HCT116 (cell line): ENCODE results near the gene LYL1. TPM values are rescaled to one million over a fixed set of nuclear protein-coding genes. Genes with fewer than 3 reads are reported as not detected.

Experiments used
- ATAC-seq: fragments of 200-7000 bp; cut with Tn5 transposase; 2 replicates; pipeline ENCODE4 v1.9.1; 2020; ENCODE audit warnings: mild to moderate bottlenecking, moderate library complexity
- BruUV-seq: library from RNA; stranded (reverse); fragments of 400-500 nt; replicated peaks from 2 replicates; lab custom pipeline; 2021; lab: Mats Ljungman, UMichigan
- CTCF ChIA-PET: fragments of 300-600 bp; sonication (Branson Sonifier 250); formaldehyde crosslinking; loops from one replicate; lab custom pipeline; 2021; ENCODE audit warnings: antibody characterized with exemption; lab: Charles Lee
- POLR2A ChIA-PET: fragments of 300-600, 350-600 bp; sonication (Branson Sonifier 250); formaldehyde crosslinking; loops from one replicate; lab custom pipeline; 2021; ENCODE audit warnings: antibody characterized with exemption; lab: Charles Lee
- RAD21 ChIA-PET, 2 experiments: fragments of 300-600 bp; sonication (Branson Sonifier 250); formaldehyde crosslinking; loops; one replicate each; lab custom pipeline; 2023; ENCODE audit warnings: low total read pairs in 2 of 2; ENCODE audit not compliant: uncharacterized antibody in 2 of 2, unreplicated experiment in 2 of 2, low non-redundant PET in 1 of 2; lab: Charles Lee
- DNase-seq: peaks from one replicate; pipeline ENCODE4 v3.0.0-alpha.2; 2010; ENCODE audit warnings: low read depth, low spot score
- H2AFZ ChIP-seq: fragments of 200-600 bp; shearing (Covaris generic), sonication (generic); 2 replicates; pipeline ENCODE4 v1.6.1; 2017; ENCODE audit warnings: low read depth, mixed run types, mixed read lengths, antibody characterized with exemption, low read length; ENCODE audit not compliant: poor library complexity, severe bottlenecking
- H3K27ac ChIP-seq: 2 replicates; pipeline ENCODE4 v1.5.1; 2012; ENCODE audit warnings: low read depth, low read length
- H3K27me3 ChIP-seq: fragments of 200-600 bp; sonication (generic); 2 replicates; pipeline ENCODE4 v1.6.1; 2016; ENCODE audit warnings: mixed run types, low read length, mixed read lengths; ENCODE audit not compliant: insufficient read depth
- H3K36me3 ChIP-seq, 2 experiments: fragments of 200-500 bp in 1 of 2; fragments of 200-600 bp in 1 of 2; sonication (Bioruptor generic) in 1 of 2; sonication (generic) in 1 of 2; 2 replicates each; pipeline versions ENCODE4 v1.5.1 to v1.6.1; 2014 to 2016; ENCODE audit warnings: low read length in 2 of 2, inconsistent platforms in 1 of 2, mixed read lengths in 1 of 2, mixed run types in 1 of 2; ENCODE audit not compliant: insufficient read depth in 2 of 2, control insufficient read depth in 1 of 2
- H3K4me1 ChIP-seq, 2 experiments: fragments of 200-600 bp in 1 of 2; sonication (generic) in 1 of 2; 2 replicates each; pipeline versions ENCODE4 v1.5.1 to v1.6.1; 2012 to 2017; ENCODE audit warnings: low read length in 2 of 2, inconsistent platforms in 1 of 2, mild to moderate bottlenecking in 1 of 2, mixed read lengths in 1 of 2, mixed run types in 1 of 2, moderate library complexity in 1 of 2; ENCODE audit not compliant: insufficient read depth in 2 of 2, control insufficient read depth in 1 of 2
- H3K4me2 ChIP-seq: fragments of 200-600 bp; sonication (generic); 2 replicates; pipeline ENCODE4 v1.6.1; 2017; ENCODE audit warnings: mixed run types, low read length, mixed read lengths
- H3K4me3 ChIP-seq, 2 experiments: fragments of 200-600 bp in 1 of 2; sonication (generic) in 1 of 2; replicated peaks in 1 of 2; 2 replicates each; pipeline ENCODE4 v1.5.1; 2011 to 2016; ENCODE audit warnings: low read length in 2 of 2, control low read depth in 1 of 2, low read depth in 1 of 2, mild to moderate bottlenecking in 1 of 2, mixed read lengths in 1 of 2, mixed run types in 1 of 2
- H3K79me2 ChIP-seq: fragments of 200-600 bp; sonication (generic); 2 replicates; pipeline ENCODE4 v1.6.1; 2017; ENCODE audit warnings: mild to moderate bottlenecking, mixed run types, low read length, moderate library complexity, mixed read lengths; ENCODE audit not compliant: insufficient read depth
- H3K9ac ChIP-seq: fragments of 200-600 bp; sonication (generic); 2 replicates; pipeline ENCODE4 v1.6.1; 2016; ENCODE audit warnings: low read length, mixed read lengths
- H3K9me2 ChIP-seq: fragments of 200-600 bp; sonication (generic), shearing (Covaris generic); 2 replicates; pipeline ENCODE4 v1.6.1; 2017; ENCODE audit warnings: mixed run types, mild to moderate bottlenecking, moderate library complexity; ENCODE audit not compliant: insufficient read depth
- H3K9me3 ChIP-seq, 2 experiments: fragments of 200-500 bp in 1 of 2; fragments of 200-600 bp in 1 of 2; sonication (Bioruptor generic) in 1 of 2; sonication (generic) in 1 of 2; 2 replicates each; pipeline ENCODE4 v1.6.1; 2014 to 2017; ENCODE audit warnings: low read length in 2 of 2, mixed read lengths in 2 of 2, inconsistent platforms in 1 of 2, low read depth in 1 of 2, mild to moderate bottlenecking in 1 of 2, mixed run types in 1 of 2, moderate library complexity in 1 of 2; ENCODE audit not compliant: control insufficient read depth in 1 of 2, insufficient read depth in 1 of 2
- H4K20me1 ChIP-seq: fragments of 200-600 bp; sonication (generic), shearing (Covaris generic); 2 replicates; pipeline ENCODE4 v1.6.1; 2017; ENCODE audit warnings: mixed run types, mild to moderate bottlenecking, moderate library complexity; ENCODE audit not compliant: insufficient read depth
- ATF3 ChIP-seq: IDR thresholded peaks from 2 replicates; pipeline ENCODE4 v1.6.1; 2012
- CBX3 ChIP-seq: IDR thresholded peaks from 2 replicates; pipeline ENCODE4 v1.6.1; 2012; ENCODE audit warnings: low read depth
- CEBPB ChIP-seq: IDR thresholded peaks from 2 replicates; pipeline ENCODE4 v1.6.1; 2012; ENCODE audit warnings: low read depth
- CTCF ChIP-seq, 3 experiments: fragments of 200-600 bp in 1 of 3; sonication (generic) in 1 of 3; IDR thresholded peaks in 2 of 3; conservative IDR thresholded peaks in 1 of 3; 2 replicates each; pipeline ENCODE4 v1.5.1; 2012 to 2017; ENCODE audit warnings: low read depth in 2 of 3, low read length in 2 of 3, antibody characterized with exemption in 1 of 3, borderline replicate concordance in 1 of 3, control low read depth in 1 of 3, mild to moderate bottlenecking in 1 of 3, mixed read lengths in 1 of 3, mixed run types in 1 of 3, moderate library complexity in 1 of 3; ENCODE audit not compliant: insufficient read depth in 1 of 3
- EGR1 ChIP-seq: IDR thresholded peaks from 2 replicates; pipeline ENCODE4 v1.6.1; 2012; ENCODE audit warnings: low read depth
- EZH2phosphoT487 ChIP-seq: fragments of 200-600 bp; IDR thresholded peaks from 2 replicates; pipeline ENCODE4 v1.6.1; 2018; ENCODE audit warnings: antibody characterized with exemption, borderline replicate concordance
- JUND ChIP-seq: IDR thresholded peaks from 2 replicates; pipeline ENCODE4 v1.6.1; 2012
- POLR2AphosphoS5 ChIP-seq: IDR thresholded peaks from 2 replicates; pipeline ENCODE4 v1.6.1; 2011; ENCODE audit warnings: mild to moderate bottlenecking, low read depth, low read length, moderate library complexity
- SIN3A ChIP-seq: IDR thresholded peaks from 2 replicates; pipeline ENCODE4 v1.6.1; 2012; ENCODE audit warnings: low read depth
- TCF7L2 ChIP-seq: IDR thresholded peaks from 2 replicates; pipeline ENCODE4 v1.7.0; 2011; ENCODE audit warnings: borderline replicate concordance, inconsistent platforms; ENCODE audit not compliant: insufficient read depth, insufficient read length; ENCODE audit errors: extremely low read depth
- YY1 ChIP-seq: IDR thresholded peaks from 2 replicates; pipeline ENCODE4 v1.6.1; 2011; ENCODE audit warnings: low read length, low read depth, moderate library complexity, mild to moderate bottlenecking; ENCODE audit not compliant: insufficient replicate concordance; ENCODE audit errors: extremely low read depth
- ZBTB33 ChIP-seq: IDR thresholded peaks from 2 replicates; pipeline ENCODE4 v1.6.1; 2011; ENCODE audit warnings: mild to moderate bottlenecking, low read length, moderate library complexity; ENCODE audit not compliant: insufficient replicate concordance; ENCODE audit errors: extremely low read depth
- ZFX ChIP-seq: fragments of 450-650 bp; IDR thresholded peaks from 2 replicates; pipeline ENCODE4 v1.6.1; 2017
- intact Hi-C: fragments of 100-400 bp; cut with micrococcal nuclease; formaldehyde crosslinking; loops from 2 replicates; pipeline ENCODE4 v1.10.0; 2022
- total RNA-seq: library from RNA; stranded (reverse); gene quantifications from one replicate; pipeline ENCODE4 v1.2.1, GENCODE V29; 2021; ENCODE audit not compliant: unreplicated experiment

LYL1 gene
- total RNA-seq, 1 experiment from 2014 or later = 2.6 TPM

- no peak for TF ChIP-seq ZFX
- no peak for TF ChIP-seq CBX3
- TF ChIP-seq JUND = no peak
- no peak for TF ChIP-seq ZBTB33
- no peak for TF ChIP-seq POLR2AphosphoS5
- no peak for TF ChIP-seq EGR1
- TF ChIP-seq CEBPB = no peak
- no peak for TF ChIP-seq YY1
- TF ChIP-seq SIN3A = no peak
- TF ChIP-seq CTCF (IDR thresholded peaks at IDR 0.05 in 2 of 3, conservative IDR thresholded peaks at IDR 0.05 in 1 of 3; ENCODE audit: borderline replicate concordance in 1 of 3, insufficient read depth in 1 of 3, low read depth in 2 of 3, low read length in 2 of 3) = no peak
- TF ChIP-seq EZH2phosphoT487 = no peak
- TF ChIP-seq TCF7L2 = no peak
- no peak for TF ChIP-seq ATF3
Observed at GRCh38 chr19:13135068-13136062, 32.7 kb upstream of the LYL1 start.

More at GRCh38 chr19:13135068-13136062, 32.7 kb upstream of the LYL1 start:
- H3K4me3 ChIP-seq = no peak overlapping the region
- no peaks in the 10 kb centered on the region for H3K9me2 ChIP-seq
- H3K36me3 ChIP-seq = peaks cover 12 to 35% of the 10 kb centered on the region in 2 experiments; a peak in 3 of 4 replicates
- H3K4me2 ChIP-seq = no peak overlapping the region
- no peak overlapping the region for H3K27ac ChIP-seq
- no peak overlapping the region for H2AFZ ChIP-seq
- no peak overlapping the region for H3K9ac ChIP-seq
- no peak for ATAC-seq
- no TSS peak for BruUV-seq
- ChIA-PET CTCF (no interaction called here), POLR2A (no interaction called here), RAD21 (no interaction called here)
- intact Hi-C loops = no loop called here
- peaks cover 9% of the 10 kb centered on the region; the same call in 1 of the 2 replicates for H4K20me1 ChIP-seq
- peaks cover 2 to 31% of the 10 kb centered on the region in 2 experiments; a peak in 3 of 4 replicates for H3K4me1 ChIP-seq
- H3K9me3 ChIP-seq = no peaks in the 10 kb centered on the region
- peaks cover 44% of the 10 kb centered on the region for H3K79me2 ChIP-seq
- H3K27me3 ChIP-seq = no peaks in the 10 kb centered on the region
- DNase-seq = no peak
